HFF-Myc (cell line): ENCODE data around the gene SPAG17.

Experiments used
- DNase-seq: peaks from one replicate; pipeline ENCODE4 v3.0.0-alpha.2; 2011; ENCODE audit warnings: low read depth; ENCODE audit errors: extremely low read depth
- H3K4me3 ChIP-seq: replicated peaks from 2 replicates; pipeline ENCODE4 v1.5.1; 2011; ENCODE audit warnings: low read depth, mild to moderate bottlenecking, control low read depth, low read length
- TF ChIP-seq, protein P1 (sequence below): IDR thresholded peaks from 2 replicates; pipeline ENCODE4 v1.5.1; 2012; ENCODE audit warnings: mild to moderate bottlenecking, low read depth, low read length, control low read depth; ENCODE audit errors: missing control alignments

Gene SPAG17

DNA sequence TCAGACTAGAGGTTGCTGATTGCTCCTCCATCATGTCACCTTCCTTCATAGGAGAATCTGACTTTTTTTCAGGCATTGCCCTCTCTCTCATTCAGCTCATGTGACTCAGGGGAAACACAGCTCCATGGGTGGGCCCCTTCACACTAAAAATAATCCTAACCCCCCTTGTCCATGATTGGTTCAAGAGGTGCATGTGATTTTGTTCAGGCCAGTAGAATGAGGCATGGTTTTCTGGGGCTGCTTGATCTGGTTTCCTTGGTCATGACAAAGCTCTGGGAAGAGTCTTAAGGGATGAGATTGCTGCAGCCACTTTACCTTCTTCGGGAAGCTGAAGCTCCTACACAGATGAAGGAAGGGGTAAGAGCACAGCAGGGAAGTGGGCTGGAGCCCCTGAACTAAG, 56.3 kb downstream of the SPAG17 start:
- no peak overlapping the region for H3K4me3 ChIP-seq
- DNase-seq = no peak
- TF ChIP-seq, protein P1, sequence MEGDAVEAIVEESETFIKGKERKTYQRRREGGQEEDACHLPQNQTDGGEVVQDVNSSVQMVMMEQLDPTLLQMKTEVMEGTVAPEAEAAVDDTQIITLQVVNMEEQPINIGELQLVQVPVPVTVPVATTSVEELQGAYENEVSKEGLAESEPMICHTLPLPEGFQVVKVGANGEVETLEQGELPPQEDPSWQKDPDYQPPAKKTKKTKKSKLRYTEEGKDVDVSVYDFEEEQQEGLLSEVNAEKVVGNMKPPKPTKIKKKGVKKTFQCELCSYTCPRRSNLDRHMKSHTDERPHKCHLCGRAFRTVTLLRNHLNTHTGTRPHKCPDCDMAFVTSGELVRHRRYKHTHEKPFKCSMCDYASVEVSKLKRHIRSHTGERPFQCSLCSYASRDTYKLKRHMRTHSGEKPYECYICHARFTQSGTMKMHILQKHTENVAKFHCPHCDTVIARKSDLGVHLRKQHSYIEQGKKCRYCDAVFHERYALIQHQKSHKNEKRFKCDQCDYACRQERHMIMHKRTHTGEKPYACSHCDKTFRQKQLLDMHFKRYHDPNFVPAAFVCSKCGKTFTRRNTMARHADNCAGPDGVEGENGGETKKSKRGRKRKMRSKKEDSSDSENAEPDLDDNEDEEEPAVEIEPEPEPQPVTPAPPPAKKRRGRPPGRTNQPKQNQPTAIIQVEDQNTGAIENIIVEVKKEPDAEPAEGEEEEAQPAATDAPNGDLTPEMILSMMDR = no peak

DNA sequence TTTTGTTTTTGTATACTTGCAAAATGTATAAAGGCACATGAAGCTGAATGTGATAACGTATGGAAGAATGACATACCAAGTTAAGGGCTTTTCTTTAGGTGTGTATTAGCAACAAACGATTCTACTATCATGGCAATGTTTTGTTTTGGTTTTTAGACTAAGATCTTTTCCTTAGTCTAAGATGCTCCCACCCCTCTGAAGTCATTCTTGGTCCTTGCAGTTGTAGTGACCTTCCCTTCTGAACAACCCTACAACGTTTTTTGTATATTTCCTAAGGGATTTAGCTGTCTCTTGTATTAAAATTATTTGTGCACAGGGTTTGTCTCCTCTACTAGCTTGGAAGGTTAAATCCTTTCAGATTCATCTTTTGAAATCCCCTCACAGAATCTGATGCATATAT, 61.0 kb downstream of the SPAG17 start:
- DNase-seq = no peak
- no peak overlapping the region for H3K4me3 ChIP-seq
- TF ChIP-seq, protein P1 = no peak

DNA sequence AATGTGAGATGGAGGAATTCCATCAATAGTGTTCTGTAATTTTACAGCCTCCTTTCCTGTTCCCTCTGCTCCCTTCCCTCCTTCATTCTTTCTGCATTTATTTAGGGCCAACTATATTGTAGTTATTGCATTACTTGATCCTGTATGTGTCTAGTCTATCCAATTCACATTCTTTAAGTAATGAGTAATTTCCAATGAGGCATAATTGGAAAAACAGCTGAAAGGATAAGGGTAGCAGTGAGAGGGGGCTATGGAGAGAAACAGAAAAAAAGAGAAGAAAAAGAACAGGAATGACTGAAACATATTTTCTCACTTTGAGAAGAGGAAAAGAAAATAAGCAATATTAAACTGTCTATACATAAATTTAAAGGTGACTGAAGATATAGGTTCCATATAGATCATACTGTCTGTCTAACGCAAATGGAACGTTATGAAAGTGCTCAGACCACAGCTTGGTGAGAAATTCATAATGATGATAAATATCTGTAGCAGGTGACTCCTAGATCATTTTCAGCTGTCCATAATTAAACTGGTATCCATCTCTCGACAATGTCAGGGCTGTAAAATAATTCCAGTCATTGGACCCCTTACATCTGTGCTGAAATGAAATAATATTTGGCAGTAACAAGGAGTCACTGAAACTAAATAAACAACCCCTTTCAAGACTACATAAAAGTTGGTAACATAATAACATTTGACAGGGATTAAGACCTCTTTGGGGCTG, 61.8 kb downstream of the SPAG17 start:
- no peak overlapping the region for H3K4me3 ChIP-seq
- TF ChIP-seq, protein P1 = no peak
- DNase-seq = no peak

DNA sequence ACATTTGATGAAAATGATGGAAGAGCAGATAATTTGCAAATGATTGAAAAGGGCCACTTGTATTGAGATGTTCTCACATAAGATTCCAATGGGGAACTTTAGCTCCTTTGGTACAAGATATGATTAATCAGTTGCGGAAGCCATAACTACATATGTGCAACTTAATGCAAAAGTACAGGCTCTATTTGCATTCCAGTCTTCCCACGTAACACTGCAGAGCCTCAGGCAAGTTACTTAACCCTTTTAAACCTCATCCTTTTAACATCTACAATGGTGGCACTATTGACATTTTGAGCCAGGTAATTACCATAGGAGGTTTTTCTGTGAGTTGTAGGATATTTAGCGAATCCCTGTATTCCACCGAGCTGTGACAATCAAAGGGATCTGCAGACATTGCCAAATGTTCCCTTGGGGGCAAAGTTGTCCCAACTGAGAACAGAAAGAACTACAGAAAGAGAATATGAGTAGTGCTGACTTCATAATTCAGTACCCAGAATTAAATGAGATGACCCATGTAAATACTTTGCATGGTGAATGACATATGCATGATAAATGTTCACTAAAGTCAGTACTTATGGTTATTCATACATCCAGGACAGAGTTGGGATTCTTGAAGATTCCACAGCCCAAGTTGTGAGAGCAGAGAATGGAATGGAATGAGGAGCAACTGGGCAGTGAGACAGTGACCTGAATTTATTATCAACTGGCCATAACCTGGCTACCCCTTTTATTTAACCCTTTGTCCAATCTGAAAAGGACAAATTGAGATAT, 62.6 kb downstream of the SPAG17 start:
- H3K4me3 ChIP-seq = no peak overlapping the region
- TF ChIP-seq, protein P1 = no peak
- DNase-seq = no peak

DNA sequence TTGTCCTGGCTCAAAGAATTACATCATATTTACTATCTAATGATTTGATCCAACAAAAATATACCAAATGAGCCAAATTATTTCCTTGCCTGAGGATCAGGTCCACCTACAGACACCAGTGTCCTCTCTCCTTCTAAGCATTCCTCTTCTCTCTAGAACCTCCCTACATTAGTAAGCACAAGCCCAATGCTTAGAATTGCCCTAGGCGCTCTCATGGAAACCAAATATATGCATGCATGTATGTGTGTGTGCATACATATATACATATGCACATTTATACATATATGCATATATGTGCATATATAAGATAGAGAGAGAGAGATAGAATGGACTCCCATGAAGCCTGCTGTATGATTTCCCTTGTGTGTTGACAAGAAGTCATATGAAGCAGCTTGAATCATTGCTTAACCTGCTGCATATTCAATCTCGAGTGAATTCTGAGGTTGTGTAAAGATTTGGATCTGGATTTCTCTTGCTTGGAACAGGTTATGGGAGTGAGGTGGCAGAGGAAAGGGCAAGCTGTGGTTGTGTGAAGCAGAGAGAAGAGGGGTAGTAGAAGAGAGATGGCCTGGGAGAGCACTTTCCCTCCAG, 66.1 kb downstream of the SPAG17 start:
- DNase-seq = no peak
- no peak overlapping the region for H3K4me3 ChIP-seq
- TF ChIP-seq, protein P1 = no peak

DNA sequence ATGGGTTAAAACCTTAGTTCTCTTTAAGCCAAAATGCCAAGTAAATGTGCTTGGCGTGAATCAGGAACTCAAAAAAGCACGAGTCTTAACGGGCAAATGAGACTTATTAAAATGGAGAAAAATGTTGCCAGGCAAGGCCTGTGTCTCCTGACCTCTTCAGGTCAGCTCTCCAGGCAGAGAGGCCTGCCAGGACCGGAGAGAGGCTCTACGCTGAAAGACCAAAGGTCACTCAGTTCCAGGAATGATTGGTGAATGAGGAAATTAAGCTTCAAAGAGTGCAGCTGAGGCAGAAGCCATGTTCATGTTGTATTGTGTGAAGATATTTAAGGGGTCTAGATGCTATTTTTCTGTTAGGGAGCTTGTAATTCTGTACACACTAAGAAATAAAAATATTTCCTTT, 66.6 kb downstream of the SPAG17 start:
- DNase-seq = no peak
- TF ChIP-seq, protein P1 = no peak
- no peak overlapping the region for H3K4me3 ChIP-seq
